A673 (cell line): ENCODE data around the gene UMODL1. TPM values are rescaled to one million over a fixed set of nuclear protein-coding genes. Genes with fewer than 3 reads are reported as not detected.

Experiments used
- BruUV-seq: library from RNA; stranded (reverse); fragments of 400-500 nt; replicated peaks from 2 replicates; lab custom pipeline; 2021; lab: Mats Ljungman, UMichigan
- CTCF ChIA-PET: fragments of 300-600 bp; sonication (Branson Sonifier 250); formaldehyde crosslinking; loops from one replicate; lab custom pipeline; 2022; ENCODE audit warnings: antibody characterized with exemption; lab: Charles Lee
- POLR2A ChIA-PET: fragments of 300-600 bp; sonication (Branson Sonifier 250); formaldehyde crosslinking; loops from one replicate; lab custom pipeline; 2022; ENCODE audit warnings: antibody characterized with exemption; ENCODE audit not compliant: low non-redundant PET; lab: Charles Lee
- DNase-seq: peaks from one replicate; pipeline ENCODE4 v3.0.0-alpha.2; 2015; ENCODE audit warnings: low spot score
- H3K27ac ChIP-seq: fragments of 200-600 bp; sonication (generic); 2 replicates; pipeline ENCODE4 v1.5.1; 2016; ENCODE audit warnings: mixed run types, low read depth, mild to moderate bottlenecking, mixed read lengths, antibody characterized with exemption, low read length; ENCODE audit not compliant: poor library complexity, severe bottlenecking
- H3K27me3 ChIP-seq: fragments of 200-600 bp; sonication (generic); replicated peaks from 2 replicates; pipeline ENCODE4 v1.6.1; 2017; ENCODE audit warnings: mixed run types, low read depth, mild to moderate bottlenecking, mixed read lengths, antibody characterized with exemption, low read length; ENCODE audit not compliant: insufficient read depth, poor library complexity
- H3K36me3 ChIP-seq: fragments of 200-600 bp; sonication (generic); 2 replicates; pipeline ENCODE4 v1.6.1; 2016; ENCODE audit warnings: mixed run types, mild to moderate bottlenecking, mixed read lengths, antibody characterized with exemption, low read length; ENCODE audit not compliant: insufficient read depth, poor library complexity, severe bottlenecking
- H3K4me1 ChIP-seq: fragments of 200-600 bp; sonication (generic); 2 replicates; pipeline ENCODE4 v1.6.1; 2017; ENCODE audit warnings: mixed run types, mild to moderate bottlenecking, mixed read lengths, antibody characterized with exemption, low read length; ENCODE audit not compliant: insufficient read depth, poor library complexity, severe bottlenecking
- H3K4me3 ChIP-seq: fragments of 200-600 bp; sonication (generic); 2 replicates; pipeline ENCODE4 v1.5.1; 2016; ENCODE audit warnings: low read depth, mixed run types, mild to moderate bottlenecking, mixed read lengths, low read length; ENCODE audit not compliant: poor library complexity, severe bottlenecking
- H3K9me3 ChIP-seq: fragments of 200-600 bp; sonication (generic); 2 replicates; pipeline ENCODE4 v1.6.1; 2016; ENCODE audit warnings: mixed run types, low read depth, mild to moderate bottlenecking, mixed read lengths, antibody characterized with exemption, low read length; ENCODE audit not compliant: poor library complexity, severe bottlenecking
- EZH2 ChIP-seq: fragments of 200-600 bp; sonication (generic); IDR thresholded peaks from 2 replicates; pipeline ENCODE4 v1.6.1; 2017; ENCODE audit warnings: borderline replicate concordance, low read depth, mild to moderate bottlenecking, mixed read lengths, antibody characterized with exemption, low read length; ENCODE audit not compliant: poor library complexity, severe bottlenecking
- intact Hi-C: fragments of 100-400 bp; cut with micrococcal nuclease; formaldehyde crosslinking; loops from one replicate; pipeline ENCODE4 v1.10.0; 2022; ENCODE audit not compliant: unreplicated experiment
- total RNA-seq: library from RNA; stranded (reverse); gene quantifications from 2 replicates; pipeline ENCODE4 v1.2.3, GENCODE V29; 2021
- TF ChIP-seq, protein P1 (sequence below): fragments of 300-800, 200-600 bp; sonication (generic); conservative IDR thresholded peaks from 2 replicates; pipeline ENCODE4 v1.5.1; 2017; ENCODE audit warnings: low read depth, mild to moderate bottlenecking, antibody characterized with exemption, low read length, moderate library complexity, mixed read lengths

The UMODL1 gene
- total RNA-seq, 1 experiment from 2014 or later = not detected

DNA sequence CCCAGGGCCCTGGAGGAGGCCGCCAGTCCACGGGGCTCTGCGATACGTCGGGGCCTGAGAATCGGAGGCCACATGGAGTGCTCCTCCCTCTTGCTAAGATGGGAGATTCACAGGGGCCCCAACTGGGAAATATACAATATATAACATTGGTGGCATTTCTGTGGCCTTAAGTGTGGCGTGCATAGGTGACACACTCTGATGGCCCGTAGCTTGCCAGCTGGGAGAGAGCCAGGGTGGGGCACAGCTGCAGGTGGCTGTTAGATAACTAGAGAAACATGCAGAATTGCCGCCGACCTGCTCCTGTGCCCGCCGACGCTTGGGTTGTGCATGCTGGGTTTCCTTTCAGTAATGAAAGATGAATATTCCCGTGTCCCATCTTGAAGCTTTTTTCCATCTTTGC is 30.1 kb downstream of the UMODL1 start:
- no peak for DNase-seq
- Histone ChIP-seq H3K36me3 (no peaks in the 10 kb centered on the region), H3K9me3 (no peaks in the 10 kb centered on the region), H3K4me3 (no peak overlapping the region), H3K4me1 (peaks cover 11% of the 10 kb centered on the region), H3K27ac (no peak overlapping the region), H3K27me3 (no peaks in the 10 kb centered on the region)
- BruUV-seq = no TSS peak
- CTCF ChIA-PET = no interaction called here
- intact Hi-C loops = no loop called here
- POLR2A ChIA-PET = no interaction called here
- no peak for TF ChIP-seq EZH2
- TF ChIP-seq, protein P1, sequence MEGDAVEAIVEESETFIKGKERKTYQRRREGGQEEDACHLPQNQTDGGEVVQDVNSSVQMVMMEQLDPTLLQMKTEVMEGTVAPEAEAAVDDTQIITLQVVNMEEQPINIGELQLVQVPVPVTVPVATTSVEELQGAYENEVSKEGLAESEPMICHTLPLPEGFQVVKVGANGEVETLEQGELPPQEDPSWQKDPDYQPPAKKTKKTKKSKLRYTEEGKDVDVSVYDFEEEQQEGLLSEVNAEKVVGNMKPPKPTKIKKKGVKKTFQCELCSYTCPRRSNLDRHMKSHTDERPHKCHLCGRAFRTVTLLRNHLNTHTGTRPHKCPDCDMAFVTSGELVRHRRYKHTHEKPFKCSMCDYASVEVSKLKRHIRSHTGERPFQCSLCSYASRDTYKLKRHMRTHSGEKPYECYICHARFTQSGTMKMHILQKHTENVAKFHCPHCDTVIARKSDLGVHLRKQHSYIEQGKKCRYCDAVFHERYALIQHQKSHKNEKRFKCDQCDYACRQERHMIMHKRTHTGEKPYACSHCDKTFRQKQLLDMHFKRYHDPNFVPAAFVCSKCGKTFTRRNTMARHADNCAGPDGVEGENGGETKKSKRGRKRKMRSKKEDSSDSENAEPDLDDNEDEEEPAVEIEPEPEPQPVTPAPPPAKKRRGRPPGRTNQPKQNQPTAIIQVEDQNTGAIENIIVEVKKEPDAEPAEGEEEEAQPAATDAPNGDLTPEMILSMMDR = no peak

DNA sequence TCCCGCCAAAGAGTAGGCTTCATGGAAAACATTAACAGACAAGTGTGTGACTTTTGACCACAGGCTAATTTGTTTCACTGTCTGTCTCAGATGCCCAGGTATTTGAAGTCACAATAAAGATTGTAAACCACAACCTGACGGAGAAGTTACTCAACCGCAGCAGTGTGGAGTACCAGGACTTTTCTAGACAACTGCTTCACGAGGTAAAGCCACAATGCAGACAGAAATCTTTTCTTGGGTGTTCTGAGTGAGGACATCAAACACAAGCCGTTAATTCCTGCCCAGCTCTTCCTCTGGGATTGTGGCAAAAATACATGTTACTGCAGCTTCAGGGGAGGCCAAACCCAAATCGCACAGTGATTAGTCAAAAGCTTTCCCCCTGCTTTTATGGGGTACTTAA is 31.0 kb downstream of the UMODL1 start:
- Histone ChIP-seq H3K4me3 (no peak overlapping the region), H3K4me1 (peaks cover 10% of the 10 kb centered on the region), H3K9me3 (no peaks in the 10 kb centered on the region), H3K27ac (no peak overlapping the region), H3K27me3 (no peaks in the 10 kb centered on the region), H3K36me3 (no peaks in the 10 kb centered on the region)
- intact Hi-C loops = no loop called here
- DNase-seq = no peak
- no TSS peak for BruUV-seq
- POLR2A ChIA-PET = no interaction called here
- CTCF ChIA-PET = no interaction called here
- TF ChIP-seq EZH2 = no peak
- TF ChIP-seq, protein P1 = no peak

DNA sequence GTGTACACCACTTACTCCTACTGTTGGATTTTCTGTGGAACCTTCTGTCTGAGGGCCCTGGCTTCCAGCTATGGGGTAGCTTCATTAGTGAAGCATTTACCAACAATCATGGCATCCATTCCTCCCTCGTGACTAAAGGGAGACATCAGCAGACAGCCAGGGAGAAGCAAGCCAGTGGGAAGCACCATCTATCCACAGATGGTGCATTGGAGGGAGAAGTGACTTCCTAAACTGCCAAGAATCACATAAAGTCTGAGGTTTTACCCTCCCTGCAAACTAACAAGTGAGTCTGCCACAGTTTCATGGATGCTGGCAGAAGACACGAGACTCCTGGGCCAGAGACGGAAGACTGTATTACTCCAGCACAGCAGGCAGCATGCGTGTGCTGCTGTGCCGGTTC is 31.4 kb downstream of the UMODL1 start:
- Histone ChIP-seq H3K27me3 (no peaks in the 10 kb centered on the region), H3K4me1 (peaks cover 5% of the 10 kb centered on the region), H3K4me3 (no peak overlapping the region), H3K36me3 (no peaks in the 10 kb centered on the region), H3K9me3 (no peaks in the 10 kb centered on the region), H3K27ac (no peak overlapping the region)
- DNase-seq = no peak
- intact Hi-C loops = no loop called here
- BruUV-seq = no TSS peak
- TF ChIP-seq EZH2 = no peak
- TF ChIP-seq, protein P1 = no peak
- CTCF ChIA-PET = no interaction called here
- POLR2A ChIA-PET = no interaction called here
